Measurements from ENCODE around the gene CKMT1A.
"Not testable (repeated sequence)": the region's sequence is repeated elsewhere in the genome, so short reads cannot be mapped to it uniquely, and the experiment has no call there.

CKMT1A gene

GRCh38 chr15:43693148-43694022 is at the start of gene CKMT1A:
CKMT1A (plus strand) TSS chr15:43693859; CDS start chr15:43694051, 192 bp downstream.
- not testable (repeated sequence) for H3K27ac ChIP-seq

DNA sequence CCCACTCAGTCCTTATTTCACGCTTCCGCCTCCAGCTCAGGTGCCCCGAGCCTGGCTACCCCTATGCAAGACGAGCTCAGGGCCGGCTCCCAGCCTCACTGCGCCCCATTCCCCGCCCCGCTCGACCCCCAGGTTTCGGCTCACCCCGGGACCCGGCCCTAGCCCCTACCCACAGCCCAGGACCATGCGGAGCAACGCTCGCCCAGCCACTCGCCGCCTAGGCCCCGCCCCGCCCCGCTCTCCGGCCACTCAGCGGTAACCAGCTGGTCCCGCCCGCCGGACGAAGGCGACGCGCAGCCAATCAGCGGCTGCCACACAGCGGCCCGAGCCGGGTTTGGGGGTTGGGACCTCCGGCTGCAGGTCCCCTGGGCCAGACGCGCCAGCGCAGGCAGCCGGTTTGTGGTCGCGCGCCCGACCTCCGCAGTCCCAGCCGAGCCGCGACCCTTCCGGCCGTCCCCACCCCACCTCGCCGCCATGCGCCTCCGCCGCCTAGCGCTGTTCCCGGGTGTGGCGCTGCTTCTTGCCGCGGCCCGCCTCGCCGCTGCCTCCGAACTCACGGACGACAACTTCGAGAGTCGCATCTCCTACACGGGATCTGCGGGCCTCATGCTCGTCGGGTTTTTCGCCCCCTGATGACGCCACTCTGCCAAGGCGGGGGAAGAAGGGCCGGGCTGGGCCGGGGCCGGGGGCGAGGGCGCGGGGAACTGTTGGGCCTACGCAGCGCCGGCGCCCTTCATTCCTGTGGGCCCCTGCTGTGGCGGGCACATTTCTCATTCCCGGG is 44.8 kb upstream of the CKMT1A start, which contains the start of gene CATSPER2:
Gene CATSPER2 (minus strand): TSS at position 196 of the 781 bp plus-strand sequence. CDS start 783 bp downstream, outside the sequence.
- H3K27ac ChIP-seq, result no peak within 1 kb of the TSS
- TF ChIP-seq ZFX (IDR thresholded peaks at IDR 0.05; ENCODE audit: borderline replicate concordance) (no peak), CTCF (IDR thresholded peaks at IDR 0.05) (no peak)

DNA sequence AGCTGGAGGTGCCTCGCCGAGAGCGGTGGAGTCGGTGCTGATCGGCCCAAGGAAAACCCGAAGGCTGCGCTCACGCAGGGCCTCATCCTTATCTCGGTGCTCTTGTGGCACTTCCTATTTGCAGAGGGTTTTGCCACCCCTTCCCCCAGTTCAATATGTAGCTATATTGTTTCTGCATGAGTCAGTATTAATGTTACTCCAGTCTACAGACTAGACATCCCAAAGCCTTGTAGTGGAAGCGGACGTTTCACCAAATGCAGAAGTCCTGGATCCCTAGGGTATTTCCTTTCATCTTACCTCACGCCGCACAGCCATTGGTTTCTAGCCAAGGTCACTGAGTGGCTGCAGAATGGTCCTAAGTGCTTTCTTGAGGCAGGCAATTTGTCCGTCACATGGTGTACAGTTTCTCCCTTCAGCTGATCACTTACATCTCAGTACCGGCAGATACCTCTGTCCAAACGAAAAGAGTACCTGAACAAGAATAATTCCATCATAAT is 44.2 kb upstream of the CKMT1A start:
- not testable (repeated sequence) for H3K27ac ChIP-seq

DNA sequence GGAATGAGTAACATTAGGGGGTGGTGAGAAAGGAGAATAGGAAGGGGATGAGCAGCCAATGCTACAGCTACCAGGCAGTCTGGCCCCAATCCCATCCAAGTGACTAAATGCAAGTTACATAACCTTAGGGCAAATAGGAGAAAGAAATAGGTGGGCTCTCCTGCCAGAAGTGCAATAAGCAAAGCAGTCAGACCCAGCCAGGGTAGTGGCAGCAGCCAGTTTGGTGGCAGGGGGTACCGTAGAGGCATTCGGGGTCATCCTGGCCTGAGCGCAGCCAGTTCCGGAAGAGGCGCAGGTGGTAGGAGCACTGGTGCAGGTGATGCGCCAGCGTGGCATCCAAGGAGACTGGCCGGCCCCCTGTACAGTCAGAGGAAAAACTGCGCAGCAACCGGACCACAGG is 33.9 kb upstream of the CKMT1A start:
- H3K27ac ChIP-seq, result not testable (repeated sequence)

DNA sequence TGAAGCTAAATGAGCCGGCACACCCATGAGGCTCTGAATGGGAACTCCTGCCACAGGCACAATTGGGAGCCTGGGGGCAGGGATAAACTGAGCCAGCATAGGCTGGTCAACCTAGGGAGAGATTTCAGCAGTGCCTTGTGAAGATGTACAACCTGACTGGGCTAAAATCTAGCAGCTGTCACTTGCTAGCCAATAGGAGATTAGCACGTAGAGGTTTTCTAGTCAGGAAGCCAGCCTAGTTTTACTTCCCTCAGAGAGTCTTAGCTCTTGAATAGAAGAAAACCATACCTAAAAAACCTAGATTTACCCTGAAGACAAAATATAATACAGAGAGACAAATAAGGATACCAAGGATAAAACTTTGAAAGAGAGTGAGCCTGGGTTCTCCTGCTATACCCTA is 31.4 kb upstream of the CKMT1A start:
- H3K27ac ChIP-seq, result not testable (repeated sequence)

DNA sequence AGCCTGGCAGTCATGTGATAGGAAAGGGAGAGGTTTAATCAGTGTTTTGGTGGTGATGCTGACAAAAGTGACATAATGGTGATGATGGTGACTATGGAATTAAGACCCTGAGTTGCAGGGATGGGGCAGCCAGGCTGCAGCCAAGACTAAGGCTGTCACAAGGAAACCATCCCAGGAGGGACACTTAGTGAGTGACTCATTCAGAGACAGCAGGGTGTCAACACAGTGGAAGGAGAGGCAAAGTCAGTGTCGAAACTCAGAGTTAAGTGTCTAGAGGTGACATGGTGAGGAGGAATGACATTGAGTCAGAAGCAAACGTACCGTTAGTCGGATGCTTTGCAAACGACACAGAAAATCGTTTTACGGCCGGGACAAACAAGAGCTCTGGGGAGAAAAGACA is 30.3 kb upstream of the CKMT1A start:
- not testable (repeated sequence) for H3K27ac ChIP-seq

DNA sequence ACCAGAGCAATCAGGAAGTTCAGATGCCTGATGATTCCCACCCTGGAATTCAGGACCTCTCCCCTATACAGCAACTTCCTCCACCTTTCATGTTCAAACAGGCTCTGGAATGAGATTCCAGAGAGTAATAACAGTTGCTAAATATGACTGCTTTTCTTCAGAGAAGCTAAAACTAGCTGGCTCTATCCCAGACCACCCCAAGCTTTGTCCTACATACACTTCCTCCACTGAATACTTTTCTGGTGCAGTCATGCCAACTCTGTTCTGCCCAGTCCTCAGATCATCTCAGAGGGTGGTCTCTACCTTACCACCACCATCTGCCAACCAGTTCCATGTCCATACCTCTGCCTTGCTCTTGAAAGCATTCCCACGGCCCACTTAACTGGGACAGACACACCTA is 27.5 kb upstream of the CKMT1A start:
- not testable (repeated sequence) for H3K27ac ChIP-seq

- H3K27ac ChIP-seq, result not testable (repeated sequence)
Observed at GRCh38 chr15:43674175-43674574, 19.5 kb upstream of the CKMT1A start.

GRCh38 chr15:43689604-43690301 is 3.9 kb upstream of the CKMT1A start:
- not testable (repeated sequence) for H3K27ac ChIP-seq

DNA sequence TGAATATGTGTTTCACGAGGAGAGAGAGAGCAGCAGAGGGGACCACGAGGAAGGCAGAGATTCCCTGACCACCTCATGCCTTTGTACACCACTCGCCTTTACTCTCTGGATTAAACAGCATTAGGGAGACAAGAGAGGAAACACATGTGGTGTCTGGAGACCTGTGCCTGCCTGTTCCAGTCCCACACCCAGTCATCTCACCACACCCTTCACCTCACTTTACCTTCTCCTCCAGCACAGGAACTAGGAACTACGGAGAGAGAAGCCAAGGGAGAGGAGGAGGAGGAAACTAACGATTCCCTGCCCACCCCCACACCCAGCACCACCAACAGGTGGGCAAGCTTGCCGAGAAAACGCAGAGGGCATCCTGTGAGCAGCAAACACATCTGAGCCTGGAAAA is 980 bp upstream of the CKMT1A start:
- H3K27ac ChIP-seq, result not testable (repeated sequence)

- TF ChIP-seq CTCF (IDR thresholded peaks at IDR 0.05) (no peak), ZFX (IDR thresholded peaks at IDR 0.05; ENCODE audit: borderline replicate concordance) (no peak)
Observed at GRCh38 chr15:43702174-43702573, 8.5 kb downstream of the CKMT1A start.

GRCh38 chr15:43702701-43703424 is 9.2 kb downstream of the CKMT1A start:
- H3K27ac ChIP-seq, result no peak overlapping the region
- TF ChIP-seq CTCF (IDR thresholded peaks at IDR 0.05) (no peak), ZFX (IDR thresholded peaks at IDR 0.05; ENCODE audit: borderline replicate concordance) (no peak)

More at GRCh38 chr15:43702174-43702573, 8.5 kb downstream of the CKMT1A start:
- H3K27ac ChIP-seq, result no peak overlapping the region

DNA sequence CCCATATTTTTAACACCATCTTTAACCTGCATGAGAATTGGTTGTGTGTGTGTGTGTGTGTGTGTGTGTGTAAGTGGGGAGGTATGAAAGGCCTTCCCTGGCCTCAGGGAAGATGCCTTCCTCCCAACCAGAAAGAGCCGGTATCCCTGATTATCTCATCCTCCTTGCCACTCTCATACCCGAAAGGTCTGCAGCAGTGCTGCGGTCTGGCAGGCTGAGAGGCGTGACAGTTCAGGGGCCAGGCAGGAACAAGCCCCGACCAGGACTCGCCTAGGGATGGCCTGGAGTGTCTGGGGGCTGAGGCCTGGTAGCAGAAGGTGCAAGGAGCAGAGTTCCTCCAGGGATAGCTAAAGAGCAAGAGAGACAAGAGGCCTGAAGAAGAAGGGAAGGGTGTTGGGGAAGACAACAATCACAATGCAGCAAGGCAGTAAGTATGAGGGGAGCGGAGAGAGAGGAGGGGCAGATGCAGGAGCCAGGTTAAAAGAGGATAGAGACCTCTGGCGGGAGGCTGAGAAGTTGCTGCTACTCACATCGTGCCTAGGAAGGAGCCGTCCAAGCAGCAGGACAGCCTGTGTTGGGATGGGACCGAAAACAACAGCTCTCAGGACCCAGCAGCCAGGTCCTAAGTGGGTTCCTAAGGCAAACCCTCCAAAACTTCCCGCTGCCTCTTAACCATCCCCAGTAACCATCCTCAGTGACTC is 16.9 kb downstream of the CKMT1A start:
- not testable (repeated sequence) for H3K27ac ChIP-seq

All from 22Rv1 (cell line).